HG02870 (cell line): Measurements from ENCODE around the gene BMI1.
"Not testable (repeated sequence)": the region's sequence is repeated elsewhere in the genome, so short reads cannot be mapped to it uniquely, and the experiment has no call there.

Experiments
- ATAC-seq: cut with Tn5 transposase; IDR thresholded peaks from one replicate; pipeline ENCODE4 v1.9.1; 2021; ENCODE audit warnings: mild to moderate bottlenecking, moderate library complexity; ENCODE audit not compliant: unreplicated experiment

The BMI1 gene

DNA sequence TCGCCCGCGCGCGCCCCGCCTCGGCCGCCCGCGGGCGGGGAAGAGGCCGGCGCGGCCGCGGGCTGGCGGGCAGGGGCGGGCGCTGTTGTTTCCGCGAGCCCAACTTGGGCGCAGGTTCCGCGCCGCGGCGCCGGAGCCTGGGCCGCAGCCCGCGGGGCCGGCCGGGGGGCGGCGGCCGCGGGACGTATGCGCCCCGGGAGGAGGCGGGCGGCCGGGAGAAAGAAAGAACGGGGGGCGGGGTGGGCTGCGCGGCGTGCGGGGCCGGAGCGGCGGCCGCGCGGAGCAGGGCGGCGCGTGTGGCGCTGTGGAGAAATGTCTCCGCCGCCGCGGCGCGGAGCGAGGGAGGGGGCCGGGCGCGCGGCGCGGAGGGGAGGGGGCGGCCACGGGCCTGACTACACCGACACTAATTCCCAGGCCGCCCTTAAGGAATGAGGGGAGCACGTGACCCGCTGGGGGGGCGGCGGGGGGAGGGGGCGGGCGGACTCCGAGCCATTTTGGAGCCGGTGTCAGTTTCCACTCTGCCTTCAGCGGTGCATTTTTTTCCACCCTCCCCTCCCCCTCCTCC, at the start of gene BMI1:
TSS of gene BMI1 (plus strand) at position 509 of the 565 bp plus-strand sequence. CDS start 5,351 bp downstream, outside the sequence.
- peak; percentile 14 for ATAC-seq

DNA sequence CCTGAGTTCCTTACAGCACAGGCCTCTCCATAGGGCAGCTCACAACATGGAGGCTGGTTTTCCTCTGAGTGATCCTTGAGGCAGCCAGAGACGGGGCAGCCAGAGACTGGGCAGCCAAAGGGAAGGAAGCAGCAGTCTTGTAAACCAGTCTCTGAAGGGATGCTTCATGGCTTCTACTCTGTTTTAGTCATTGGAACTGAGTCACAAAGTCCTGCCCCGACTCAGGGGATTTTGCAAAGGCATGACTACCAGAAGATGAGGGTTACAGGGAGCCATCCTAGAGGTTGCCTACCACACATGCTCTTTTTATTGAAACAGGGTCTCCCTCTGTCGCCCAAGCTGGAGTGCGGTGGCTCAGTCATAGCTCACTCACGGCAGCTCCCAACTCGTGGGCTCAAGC, 49.1 kb upstream of the BMI1 start:
- no peak for ATAC-seq

DNA sequence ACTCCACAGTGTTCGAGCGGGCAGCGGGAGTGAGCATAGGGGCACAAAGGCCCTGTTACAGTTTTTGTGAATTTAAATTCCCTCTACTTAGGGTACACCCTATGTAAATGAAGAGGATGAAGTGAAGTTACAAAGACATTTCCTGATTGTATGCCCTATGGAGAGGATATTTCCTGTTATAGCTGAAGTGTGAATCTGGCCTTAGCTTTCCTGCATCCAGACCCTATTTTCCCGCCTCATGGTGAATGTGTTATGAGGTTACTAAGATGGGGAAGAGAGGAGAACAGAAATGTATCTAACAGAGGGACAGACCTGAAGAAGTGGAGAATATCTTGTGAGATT, 42.5 kb upstream of the BMI1 start:
- no peak for ATAC-seq

DNA sequence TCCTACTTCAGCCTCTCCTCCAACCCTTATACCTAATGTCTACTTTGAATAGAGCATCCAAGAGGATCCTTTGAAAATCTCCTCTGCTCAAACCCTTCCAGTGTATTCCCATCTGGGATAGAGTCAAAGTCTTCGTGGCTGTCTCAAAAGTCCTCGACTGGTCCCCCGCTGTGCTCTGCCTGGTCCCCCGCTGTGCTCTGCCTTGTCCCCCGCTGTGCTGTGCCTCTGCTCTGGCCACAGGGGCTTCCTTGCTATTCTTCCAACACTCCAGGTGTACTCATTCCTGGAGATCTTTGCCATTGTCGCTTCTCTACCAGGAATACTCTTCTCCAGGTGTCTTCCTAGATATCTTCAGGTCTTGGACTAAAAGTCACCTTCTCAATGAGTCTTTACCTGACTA, 40.8 kb upstream of the BMI1 start:
- ATAC-seq = no peak

DNA sequence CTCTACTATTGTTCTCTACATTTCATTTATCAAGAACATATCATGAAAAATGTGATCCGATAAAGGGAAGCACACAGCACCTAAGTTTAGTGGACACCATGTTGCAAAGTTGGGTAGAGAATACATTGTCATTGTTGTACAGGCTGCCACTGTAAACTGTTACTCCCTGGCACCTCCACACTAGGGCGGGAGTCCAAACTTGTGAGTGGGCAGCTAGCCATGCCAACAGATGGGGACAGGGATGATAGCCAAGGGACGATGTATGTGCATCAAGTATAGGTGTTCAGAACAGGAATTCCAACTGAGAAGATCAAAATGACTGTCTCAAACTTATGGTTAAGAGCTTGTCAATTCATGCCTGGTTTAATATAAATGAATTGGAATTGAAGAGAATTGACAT, 35.8 kb upstream of the BMI1 start:
- no peak for ATAC-seq

DNA sequence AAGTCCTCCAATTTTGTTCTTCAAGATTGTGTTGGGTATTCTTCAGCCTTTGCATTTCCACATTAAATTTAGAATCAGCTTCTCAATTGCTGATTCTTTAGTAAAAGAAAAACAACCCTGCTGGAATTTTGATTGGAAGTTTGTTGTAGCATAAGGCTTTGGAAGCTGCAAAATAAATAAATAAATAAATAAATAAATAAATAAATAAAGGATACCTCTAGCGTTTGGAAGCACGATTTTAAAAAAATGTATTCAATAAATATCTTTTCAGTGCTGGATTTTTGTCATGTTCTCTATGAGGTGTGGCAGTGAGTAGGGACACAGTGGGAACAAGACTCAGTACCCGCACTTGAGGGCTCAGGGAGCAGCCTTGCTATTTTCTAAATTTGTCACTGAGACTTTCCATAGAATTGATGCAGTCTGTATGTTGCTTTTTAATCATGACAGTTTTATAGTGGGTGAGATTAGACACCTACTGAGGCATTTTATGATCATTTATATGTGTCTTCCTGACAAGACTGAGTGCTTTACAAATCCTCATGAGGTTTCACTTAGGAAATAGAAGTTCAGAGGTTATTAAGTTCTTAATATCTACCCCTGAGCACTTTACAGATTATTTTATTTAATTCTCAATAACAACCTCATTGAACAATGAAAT, 27.0 kb upstream of the BMI1 start:
- no peak for ATAC-seq

DNA sequence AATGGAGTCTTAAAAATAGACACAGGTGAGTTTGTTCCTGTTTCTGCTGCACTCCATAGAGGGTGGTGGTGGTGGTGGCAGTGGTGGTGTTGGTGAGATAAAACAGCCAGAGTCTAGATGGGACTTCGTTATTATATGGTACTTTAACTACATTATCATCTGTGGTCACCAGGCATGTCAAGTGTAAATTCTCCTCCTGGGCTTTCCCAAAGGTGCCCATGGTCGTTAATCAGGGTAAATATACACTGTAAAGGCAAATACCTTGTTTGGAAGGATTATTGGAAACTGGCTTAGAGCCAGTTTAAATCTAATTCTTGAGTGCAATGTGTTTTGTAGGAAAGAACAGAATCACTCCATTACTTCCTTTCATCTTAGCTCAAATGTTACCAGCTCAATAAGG, 26.2 kb upstream of the BMI1 start:
- ATAC-seq = no peak

DNA sequence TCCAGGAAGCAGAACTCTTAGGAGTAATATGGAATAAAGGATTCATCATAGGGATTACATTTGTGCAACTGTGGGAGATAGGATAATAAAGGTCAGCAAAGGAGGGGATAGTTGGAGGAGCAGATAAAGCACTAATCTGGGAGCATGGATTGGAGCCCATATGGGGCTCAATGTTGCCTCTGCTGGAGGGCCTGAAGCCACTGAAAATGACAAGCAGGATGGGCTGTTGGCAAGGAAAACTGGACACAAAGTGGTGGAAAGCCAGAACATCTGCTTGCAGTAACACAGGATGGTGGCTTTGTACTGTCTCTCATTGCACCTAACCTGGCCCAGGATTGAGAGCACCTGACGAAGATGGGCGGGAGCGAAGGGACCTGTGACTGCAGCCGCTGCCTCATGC, 19.7 kb upstream of the BMI1 start:
- no peak for ATAC-seq

DNA sequence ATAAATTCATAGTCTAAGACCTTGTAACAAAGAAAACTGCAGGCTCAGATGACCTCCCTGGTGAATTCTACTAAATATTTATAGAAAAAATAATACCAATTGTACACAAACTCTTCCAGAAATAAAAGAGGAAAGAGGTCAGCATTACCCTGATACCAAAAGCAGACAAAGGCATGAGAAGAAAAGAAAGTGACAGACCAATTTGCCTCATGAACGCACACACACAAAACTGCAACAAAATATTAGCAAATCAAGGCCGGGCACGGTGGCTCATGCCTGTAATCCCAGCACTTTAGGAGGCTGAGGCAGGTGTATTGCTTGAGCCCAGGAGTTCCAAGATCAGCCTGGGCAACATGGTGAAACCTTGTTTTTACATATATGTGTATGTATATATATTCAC, 17.4 kb upstream of the BMI1 start:
- no peak for ATAC-seq

DNA sequence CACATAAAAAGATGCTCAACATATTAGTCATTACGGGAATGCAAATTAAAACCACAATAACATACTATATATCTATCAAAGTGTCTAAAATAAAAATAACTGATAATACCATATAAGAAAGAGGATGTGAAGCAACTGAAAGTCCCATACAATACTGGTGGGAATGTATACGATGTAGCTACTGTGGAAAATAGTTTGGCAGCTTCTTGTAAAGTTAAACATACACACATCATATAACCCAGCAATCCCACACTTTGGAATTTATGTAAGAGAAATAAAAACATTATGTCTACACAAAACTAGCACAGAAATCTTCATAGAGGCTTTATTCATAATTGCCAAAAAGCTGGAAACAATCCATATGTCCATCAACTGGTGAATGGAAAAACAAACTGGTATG, 15.2 kb upstream of the BMI1 start:
- no peak for ATAC-seq

DNA sequence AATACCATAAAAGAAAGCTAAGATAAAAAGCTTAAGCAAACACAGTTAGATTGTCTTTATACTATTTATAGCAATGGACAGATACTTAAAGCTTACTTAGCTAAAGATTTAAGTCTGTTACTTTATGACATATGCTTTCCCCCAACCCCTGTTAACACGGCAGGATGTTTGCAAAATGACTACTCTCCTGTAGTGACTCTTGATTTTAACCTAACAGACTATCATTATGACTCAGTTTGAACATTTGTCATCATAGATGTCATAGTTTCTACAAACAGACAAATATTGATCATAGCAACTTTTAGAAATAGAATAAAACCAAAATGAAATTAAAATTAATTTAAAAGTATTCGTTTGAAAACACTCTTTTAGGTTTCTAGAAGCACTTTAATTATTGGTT, 12.5 kb upstream of the BMI1 start:
- ATAC-seq = peak; percentile 99

DNA sequence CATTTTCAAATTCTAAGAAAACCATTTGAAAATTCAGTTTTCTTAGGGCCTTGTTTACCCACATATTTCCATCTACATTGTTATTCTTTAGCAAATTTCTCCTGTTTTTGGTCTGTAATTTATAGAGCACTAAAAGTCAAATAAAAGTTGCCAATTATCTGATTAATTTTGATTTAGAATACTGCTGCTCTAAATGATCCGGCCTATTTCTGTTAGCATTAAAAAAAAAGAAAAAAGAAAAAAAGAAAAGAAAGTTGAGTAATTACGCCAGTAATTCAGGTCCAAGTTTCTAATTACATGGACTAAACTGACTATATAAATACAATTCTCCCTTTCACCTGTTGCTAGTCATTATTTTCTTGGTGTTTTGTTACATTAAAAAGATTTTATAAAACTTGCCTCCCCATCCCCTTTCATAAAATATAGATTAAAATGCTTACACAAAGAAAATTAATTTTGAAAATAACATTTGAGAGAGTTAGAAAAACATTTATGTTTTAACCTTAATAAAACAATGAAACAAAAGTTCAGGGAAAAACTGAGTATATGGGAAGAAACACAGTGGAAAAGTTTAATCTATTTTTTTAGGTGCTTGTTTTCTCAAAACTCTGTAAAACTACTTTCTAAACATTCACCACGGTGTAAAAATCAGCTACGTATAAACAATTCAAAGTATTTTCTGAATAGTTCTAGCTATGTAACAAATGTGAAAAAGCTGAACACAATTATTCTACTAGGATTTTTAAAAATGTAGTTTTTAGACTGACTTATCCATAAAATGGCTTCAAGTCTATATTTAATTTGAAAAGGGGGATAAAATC, 11.5 kb upstream of the BMI1 start:
- no peak for ATAC-seq

DNA sequence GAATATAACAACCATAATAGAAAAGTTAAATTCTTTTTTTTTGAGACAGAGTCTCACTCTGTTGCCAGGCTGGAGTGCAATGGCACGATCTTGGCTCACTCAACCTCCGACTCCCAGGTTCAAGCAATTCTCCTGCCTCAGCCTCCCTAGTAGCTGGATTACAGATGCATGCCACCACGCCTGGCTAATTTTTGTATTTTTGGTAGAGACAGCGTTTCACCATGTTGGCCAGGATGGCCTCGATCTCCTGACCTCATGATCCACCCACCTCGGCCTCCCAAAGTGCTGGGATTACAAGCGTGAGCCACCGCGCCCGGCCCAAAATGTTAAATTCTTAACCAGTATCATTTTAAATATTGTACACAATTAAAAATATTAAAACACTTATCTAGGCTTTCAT, 10.9 kb upstream of the BMI1 start:
- ATAC-seq = not testable (repeated sequence)

DNA sequence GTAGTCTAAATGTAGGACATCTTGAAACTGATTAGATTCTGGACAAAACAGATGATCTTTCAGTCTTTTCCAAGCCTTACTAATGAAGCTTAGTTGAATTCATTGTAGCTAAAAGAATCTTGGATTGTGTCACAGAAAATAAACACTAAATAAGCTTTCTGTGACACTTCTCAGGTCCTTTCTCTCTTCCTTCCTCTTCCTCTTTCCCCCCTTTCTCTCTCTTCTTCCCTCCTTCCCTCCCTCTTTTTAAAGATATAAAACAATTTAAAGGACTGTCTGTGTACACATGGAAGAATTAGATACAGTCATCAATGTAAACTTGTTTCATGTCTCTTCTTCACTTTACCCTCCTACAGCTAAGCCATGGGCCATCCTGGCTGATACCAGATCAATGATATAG, 10.0 kb upstream of the BMI1 start:
- no peak for ATAC-seq

DNA sequence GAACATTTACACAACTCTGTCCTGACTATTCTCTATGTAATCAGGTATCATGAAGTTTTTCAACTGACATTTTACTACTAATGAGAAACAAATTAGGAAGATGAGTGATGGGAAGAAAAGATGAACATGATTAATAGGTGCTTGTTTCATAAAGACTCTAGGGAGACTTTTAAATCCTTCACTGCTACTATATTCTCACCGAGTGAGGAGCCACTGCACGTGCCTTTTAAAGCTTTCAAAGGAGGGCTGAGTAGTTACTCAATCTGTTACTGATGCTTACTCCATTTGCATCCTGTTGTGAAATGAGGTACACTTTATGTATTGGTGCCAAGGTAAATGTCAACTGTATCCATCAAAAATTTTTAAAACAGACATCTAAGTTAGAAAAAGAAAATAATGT, 6.0 kb upstream of the BMI1 start:
- ATAC-seq = no peak

DNA sequence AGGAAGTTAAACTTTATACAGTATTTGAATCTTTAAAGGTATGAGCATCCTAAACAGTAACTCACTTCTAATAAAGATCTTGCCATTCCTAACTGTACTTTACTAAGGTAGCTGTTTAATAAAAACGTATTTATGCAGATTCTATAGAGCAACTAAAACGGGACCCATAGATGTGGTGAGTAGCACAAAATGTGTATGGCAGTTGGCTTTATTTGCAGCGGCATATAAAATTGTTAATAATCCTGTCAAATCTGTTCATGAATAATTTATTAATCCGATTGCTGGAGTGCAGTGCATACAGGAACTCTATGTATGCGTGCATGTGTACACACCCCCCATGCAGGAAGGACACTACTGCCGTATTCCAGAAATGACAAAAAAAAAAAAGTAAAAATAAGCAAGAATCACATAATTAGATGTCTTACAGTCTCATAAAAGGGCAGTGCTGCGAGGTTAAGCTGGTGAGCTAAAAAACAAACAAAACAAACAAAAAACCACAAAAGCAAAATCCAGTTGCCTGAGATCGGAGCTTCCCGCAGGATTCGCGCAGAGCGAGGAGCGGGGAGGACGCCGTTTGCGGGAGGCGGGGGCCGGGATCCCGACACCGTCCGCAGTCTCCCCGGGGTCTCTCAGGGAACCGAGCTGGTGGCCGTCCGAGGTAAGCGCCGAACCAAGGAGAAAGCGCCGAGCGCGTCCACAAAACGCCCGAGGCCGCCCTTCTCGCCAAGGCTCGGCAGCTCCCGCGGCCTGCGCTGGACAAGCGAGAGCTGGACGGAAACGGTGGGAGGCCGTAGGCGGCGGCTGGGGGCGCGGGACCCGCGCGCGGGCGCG, 5.2 kb upstream of the BMI1 start:
- peak; percentile 20 for ATAC-seq

DNA sequence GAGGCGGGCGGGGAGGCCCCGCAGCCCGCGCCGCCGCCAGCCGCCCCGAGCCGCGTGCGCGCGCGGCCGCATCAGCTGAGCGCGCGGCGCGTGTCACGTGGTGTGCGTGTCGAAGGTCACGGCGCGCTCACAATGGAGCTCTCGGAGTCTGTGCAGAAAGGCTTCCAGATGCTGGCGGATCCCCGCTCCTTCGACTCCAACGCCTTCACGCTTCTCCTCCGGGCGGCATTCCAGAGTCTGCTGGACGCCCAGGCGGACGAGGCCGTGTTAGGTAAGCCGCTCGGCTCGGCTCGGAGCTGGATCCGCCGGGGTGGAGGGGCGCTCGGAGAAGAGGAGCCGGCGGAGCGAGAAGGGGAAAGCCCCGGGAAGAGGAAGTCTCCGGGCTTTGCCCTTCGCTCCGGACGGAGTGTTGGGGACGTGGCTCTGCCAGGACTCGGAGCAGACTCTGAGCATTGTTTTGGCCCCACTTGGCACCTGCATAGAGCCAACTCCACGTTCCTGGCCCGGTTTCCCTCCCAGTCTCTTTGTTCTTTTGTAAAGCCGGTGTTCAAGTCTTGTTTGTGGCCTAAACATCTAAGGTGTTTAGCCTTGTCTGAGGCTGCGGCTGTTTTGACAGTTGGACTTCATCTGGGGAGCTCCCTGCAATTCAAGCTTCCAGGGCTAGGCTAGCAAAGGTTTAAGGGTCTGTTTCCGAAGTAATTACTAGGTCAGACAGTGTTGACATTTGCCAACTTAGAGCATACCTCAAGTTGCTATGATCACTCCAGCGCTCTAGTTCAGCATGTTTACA, 4.4 kb upstream of the BMI1 start, which contains the start of gene COMMD3:
TSS of gene COMMD3 (plus strand) at position 103 of the 790 bp plus-strand sequence. CDS start at position 133, 30 bp downstream.
- ATAC-seq = peak; percentile 62

DNA sequence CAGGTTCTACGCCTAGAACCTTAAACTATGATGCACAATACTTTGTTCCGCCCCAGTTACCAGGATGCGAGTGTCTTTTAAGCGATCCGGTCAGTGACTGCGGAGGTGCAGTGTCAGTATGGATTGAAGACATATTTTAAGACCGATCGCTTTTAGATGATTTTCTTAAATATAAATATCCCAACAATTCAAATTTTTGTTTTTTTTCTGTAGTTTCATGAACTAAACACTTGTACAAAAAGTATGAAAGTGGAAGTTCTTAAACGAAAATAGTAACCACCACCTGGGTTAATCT, 3.9 kb upstream of the BMI1 start:
- peak; percentile 18 for ATAC-seq

DNA sequence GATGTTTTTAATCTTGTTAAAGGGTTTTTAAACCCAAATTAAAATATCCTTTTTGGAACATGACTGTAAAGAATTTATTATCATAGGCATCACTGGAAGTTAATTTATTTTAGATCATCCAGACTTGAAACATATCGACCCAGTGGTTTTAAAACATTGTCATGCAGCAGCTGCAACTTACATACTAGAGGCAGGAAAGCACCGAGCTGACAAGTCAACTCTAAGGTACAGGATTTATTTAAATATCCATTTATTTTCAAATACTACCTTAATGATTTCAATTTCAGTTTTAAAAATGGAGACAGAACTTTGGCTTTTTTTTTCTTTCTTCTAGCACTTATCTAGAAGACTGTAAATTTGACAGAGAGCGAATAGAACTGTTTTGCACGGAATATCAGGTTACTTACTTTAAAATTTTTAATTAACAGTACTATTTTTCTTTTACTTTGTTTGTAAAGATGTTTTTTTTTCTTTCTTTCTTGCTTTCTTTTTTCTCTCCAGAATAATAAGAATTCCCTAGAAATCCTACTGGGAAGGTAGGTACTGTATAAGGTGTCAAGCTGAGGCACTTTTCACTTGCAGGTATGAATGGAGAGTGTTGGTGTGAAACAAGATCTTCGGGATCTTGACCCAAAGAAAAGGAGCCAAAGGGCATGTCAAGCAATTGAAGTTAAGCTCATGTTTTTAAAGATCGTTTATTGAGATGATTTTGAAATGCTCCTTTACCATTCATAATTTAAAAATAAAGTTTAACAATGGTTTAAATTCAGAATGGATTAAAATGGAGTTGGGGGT, 2.9 kb upstream of the BMI1 start:
- ATAC-seq = no peak

DNA sequence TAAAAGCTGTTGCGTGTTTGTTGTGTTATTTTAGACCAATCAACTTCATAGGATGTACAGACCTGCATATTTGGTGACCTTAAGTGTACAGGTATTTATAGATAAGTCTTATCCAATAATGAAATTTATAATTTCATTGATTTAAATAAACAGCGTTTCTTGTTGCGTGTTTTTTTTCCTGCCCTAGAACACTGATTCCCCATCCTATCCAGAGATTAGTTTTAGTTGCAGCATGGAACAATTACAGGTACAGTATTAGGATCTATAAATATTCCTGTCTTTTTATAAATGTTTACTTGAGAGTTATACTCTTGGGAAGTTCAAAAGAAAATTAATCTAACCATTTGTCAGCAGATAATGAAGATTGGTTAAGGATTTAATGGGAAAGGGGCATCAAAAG, 2.1 kb upstream of the BMI1 start:
- ATAC-seq = no peak
